ENCODE data around the gene PARP8. TPM values are rescaled to one million over a fixed set of nuclear protein-coding genes. Genes with fewer than 3 reads are reported as not detected.
A peak's percentile ranks its signal among the peaks of the same experiment; 100 is the strongest.
"Not testable (repeated sequence)": the region's sequence is repeated elsewhere in the genome, so short reads cannot be mapped to it uniquely, and the experiment has no call there.

The PARP8 gene
- total RNA-seq (10 to 100 TPM in 1 of 10 donors, 1 to 10 TPM in 9; 4.1 to 14.5 (median 5.3) TPM), polyA plus RNA-seq (1 to 10 TPM in 1 of 2 donors, under 1 TPM in 1; 0.97 to 3.3 TPM)
- long read RNA-seq, donor 1: 0 reads
- long read RNA-seq, donor 2, partial matches to known transcripts: 3 of 4 reads
- long read RNA-seq, donor 2, other reads (novel, unspliced or antisense): 1 of 4 reads
- long read RNA-seq, donor 3, partial matches to known transcripts: 0 of 3 reads
- long read RNA-seq, donor 3, other reads (novel, unspliced or antisense): 3 of 3 reads

GRCh38 chr5:50666261-50667022 is at the start of gene PARP8:
PARP8 (plus strand) TSS chr5:50666637; CDS start chr5:50667096, 459 bp downstream.
- H3K36me3 ChIP-seq: no peaks in the 10 kb centered on the region
- no peaks in the 10 kb centered on the region for H3K27me3 ChIP-seq
- intact Hi-C loops (cut with DNase I): loop anchor here in 1 of 10 donors (10.0 kb wide), 1 partner anchor 78 kb away; no protein-coding TSS in a partner anchor
- no peak for TF ChIP-seq CTCF (IDR thresholded peaks at IDR 0.05)
- 1% methylated on average over 60 to 66 of the region's 66 CpGs for WGBS, 2 donors
- H3K4me3 ChIP-seq: peak within 1 kb of the TSS; percentile 69 to 95 (median 86)
- H3K9me3 ChIP-seq: no peaks in the 10 kb centered on the region
- ATAC-seq: peak in 7 of 8 donors; percentile 37 to 74 (median 55)
- peak within 1 kb of the TSS; percentile 48 to 96 (median 82) for H3K27ac ChIP-seq
- DNase-seq: peak; percentile 47 to 58
- H3K4me1 ChIP-seq: peaks cover 0 to 58% (median 9%) of the 10 kb centered on the region in 9 donors

- Histone ChIP-seq H3K4me3 (no peak overlapping the region), H3K36me3 (no peaks in the 10 kb centered on the region), H3K27ac (no peak overlapping the region), H3K9me3 (peaks cover 0 to 7% (median 0%) of the 10 kb centered on the region in 11 donors), H3K27me3 (no peaks in the 10 kb centered on the region), H3K4me1 (no peaks in the 10 kb centered on the region)
- DNase-seq: no peak
- no peak for TF ChIP-seq CTCF (IDR thresholded peaks at IDR 0.05)
- intact Hi-C loops (cut with DNase I): no loop called here
- 49 to 60% methylated on average over 3 of the region's 3 CpGs for WGBS, 2 donors
- no peak for ATAC-seq
Measured at GRCh38 chr5:50623666-50624065, 42.8 kb upstream of the PARP8 start.

GRCh38 chr5:50634866-50635265 is 31.6 kb upstream of the PARP8 start:
- H3K4me3 ChIP-seq; DNase-seq; H3K27me3 ChIP-seq; intact Hi-C loops (cut with DNase I); ATAC-seq; H3K36me3 ChIP-seq; H3K9me3 ChIP-seq: not testable (repeated sequence)
- WGBS, 2 donors: 51 to 71% methylated on average over 2 of the region's 2 CpGs
- H3K27ac ChIP-seq: peak overlapping the region in 1 of 10 donors; percentile 55
- H3K4me1 ChIP-seq: peaks cover 0 to 22% (median 0%) of the 10 kb centered on the region in 9 donors

GRCh38 chr5:50637576-50637975 is 28.9 kb upstream of the PARP8 start:
- peaks cover 0 to 22% (median 0%) of the 10 kb centered on the region in 9 donors for H3K4me1 ChIP-seq
- H3K27me3 ChIP-seq; ATAC-seq; H3K9me3 ChIP-seq; DNase-seq; H3K36me3 ChIP-seq; H3K27ac ChIP-seq; intact Hi-C loops (cut with DNase I); H3K4me3 ChIP-seq: not testable (repeated sequence)
- 62 to 77% methylated on average over 2 of the region's 2 CpGs for WGBS, 2 donors

- intact Hi-C loops (cut with DNase I): no loop called here
- no peak for ATAC-seq
Measured at GRCh38 chr5:50646591-50646990, 19.8 kb upstream of the PARP8 start.

More at GRCh38 chr5:50646591-50646990, 19.8 kb upstream of the PARP8 start:
- Histone ChIP-seq H3K27ac (no peak overlapping the region), H3K4me3 (no peak overlapping the region), H3K9me3 (no peaks in the 10 kb centered on the region), H3K27me3 (no peaks in the 10 kb centered on the region), H3K36me3 (no peaks in the 10 kb centered on the region), H3K4me1 (peaks cover 0 to 7% (median 0%) of the 10 kb centered on the region in 9 donors)
- WGBS, 2 donors: 78 to 84% methylated on average over 3 of the region's 3 CpGs
- no peak for TF ChIP-seq CTCF (IDR thresholded peaks at IDR 0.05)
- DNase-seq: no peak

All from heart right ventricle (tissue), 16 donors.